Astrocyte of the cerebellum (primary cell): ENCODE data around the gene CUX1.
A peak's percentile ranks its signal among the peaks of the same experiment; 100 is the strongest.

Experiments used
- DNase-seq: peaks from one replicate; pipeline ENCODE4 v3.0.0-alpha.2; 2011; ENCODE audit warnings: low read depth
- H3K4me3 ChIP-seq: 2 replicates; pipeline ENCODE4 v1.5.1; 2011; ENCODE audit warnings: mild to moderate bottlenecking, low read depth, low read length, moderate library complexity
- CTCF ChIP-seq: IDR thresholded peaks from 2 replicates; pipeline ENCODE4 v1.5.1; 2012; ENCODE audit warnings: low read length, low read depth, moderate library complexity, mild to moderate bottlenecking; ENCODE audit errors: missing control alignments
- in situ Hi-C: cut with HindIII; loops from 2 replicates; pipeline ENCODE4 v1.10.0; 2017; ENCODE audit warnings: low sequenced_read_pairs

CUX1 gene

GRCh38 chr7:102266541-102266940, 449.1 kb downstream of the CUX1 start:
- H3K4me3 ChIP-seq = no peak overlapping the region
- in situ Hi-C loops = no loop called here
- TF ChIP-seq CTCF = no peak
- no peak for DNase-seq

- TF ChIP-seq CTCF = no peak
- DNase-seq = no peak
These were observed 451.2 kb downstream of the CUX1 start for GRCh38 chr7:102268635-102269034.

GRCh38 chr7:102270178-102270887, 452.9 kb downstream of the CUX1 start:
- no peak for TF ChIP-seq CTCF
- in situ Hi-C loops = no loop called here
- no peak overlapping the region for H3K4me3 ChIP-seq
- no peak for DNase-seq

More at GRCh38 chr7:102268635-102269034, 451.2 kb downstream of the CUX1 start:
- no peak overlapping the region for H3K4me3 ChIP-seq
- in situ Hi-C loops = no loop called here

- in situ Hi-C loops = no loop called here
- TF ChIP-seq CTCF = no peak
- DNase-seq = no peak
- no peak overlapping the region for H3K4me3 ChIP-seq
These were observed 453.9 kb downstream of the CUX1 start for GRCh38 chr7:102271158-102271798.

- peak; percentile 90 for TF ChIP-seq CTCF
- in situ Hi-C loops = no loop called here
- H3K4me3 ChIP-seq = no peak overlapping the region
- DNase-seq = peak; percentile 33
These were observed 454.9 kb downstream of the CUX1 start for GRCh38 chr7:102272075-102272916.

- TF ChIP-seq CTCF = no peak
- no peak for DNase-seq
- in situ Hi-C loops = no loop called here
- no peak overlapping the region for H3K4me3 ChIP-seq
These were observed 455.7 kb downstream of the CUX1 start for GRCh38 chr7:102272917-102273748.
